HEK293 (cell line): ENCODE data around the gene FKBP7.

Source experiments
- KLF9 ChIP-seq: fragments of 450-650 bp; formaldehyde crosslinking; IDR thresholded peaks from 2 replicates; pipeline ENCODE4 v1.5.1; 2016; ENCODE audit warnings: missing biosample characterization, missing genetic modification characterization, low read depth
- YY1 ChIP-seq: fragments of 450-650 bp; formaldehyde crosslinking; IDR thresholded peaks from 2 replicates; pipeline ENCODE4 v1.5.1; 2018; ENCODE audit warnings: missing biosample characterization, missing genetic modification characterization
- ZNF184 ChIP-seq: fragments of 450-650 bp; IDR thresholded peaks from 2 replicates; pipeline ENCODE4 v1.5.1; 2018; ENCODE audit warnings: missing biosample characterization, mild to moderate bottlenecking, missing genetic modification characterization
- TF ChIP-seq, protein P1 (sequence below): fragments of 450-650 bp; formaldehyde crosslinking; optimal IDR thresholded peaks from 2 replicates; pipeline ENCODE3; 2016; ENCODE audit warnings: missing biosample characterization, mild to moderate bottlenecking, missing genetic modification characterization
- TF ChIP-seq, protein P2 (sequence below): fragments of 450-650 bp; formaldehyde crosslinking; IDR thresholded peaks from 2 replicates; pipeline ENCODE4 v1.5.1; 2016; ENCODE audit warnings: missing biosample characterization, missing genetic modification characterization

DNA sequence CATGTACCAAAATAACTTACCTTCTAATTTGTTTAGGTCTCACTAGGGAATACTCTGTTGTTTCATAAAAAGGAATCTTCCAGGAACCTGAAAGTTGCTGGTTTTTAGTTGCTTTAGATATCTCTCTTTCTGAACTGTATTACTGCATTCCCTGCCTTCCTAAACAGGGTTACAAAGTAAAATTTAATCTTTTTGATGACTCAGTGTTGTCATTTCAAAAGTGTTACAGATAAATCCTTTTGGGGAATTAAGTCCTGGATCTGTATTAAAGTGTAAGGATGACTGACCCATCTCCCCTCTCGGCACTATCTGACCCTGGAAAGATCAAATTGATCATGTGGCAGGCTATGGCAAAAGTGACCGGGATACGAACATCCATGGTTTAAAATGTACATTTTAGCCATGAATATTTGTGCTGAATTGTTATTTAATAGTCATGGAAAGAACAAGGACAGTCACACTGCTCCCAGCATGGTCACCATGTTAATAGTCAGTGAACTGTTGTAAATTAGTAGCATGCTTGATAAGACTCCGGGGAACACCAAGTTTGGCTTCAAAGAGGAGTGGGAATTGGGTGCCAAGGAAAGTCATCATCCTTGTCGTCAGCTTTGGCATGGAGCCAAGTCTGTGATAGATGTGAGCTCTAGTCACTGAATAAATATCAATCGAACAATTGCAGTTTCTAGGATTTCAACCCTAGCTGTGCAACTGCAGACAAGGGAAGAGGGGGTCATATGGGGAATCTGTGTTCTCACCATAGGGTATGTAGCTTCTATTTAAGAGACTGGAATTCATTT is 6.0 kb upstream of the FKBP7 start:
- TF ChIP-seq, protein P1, sequence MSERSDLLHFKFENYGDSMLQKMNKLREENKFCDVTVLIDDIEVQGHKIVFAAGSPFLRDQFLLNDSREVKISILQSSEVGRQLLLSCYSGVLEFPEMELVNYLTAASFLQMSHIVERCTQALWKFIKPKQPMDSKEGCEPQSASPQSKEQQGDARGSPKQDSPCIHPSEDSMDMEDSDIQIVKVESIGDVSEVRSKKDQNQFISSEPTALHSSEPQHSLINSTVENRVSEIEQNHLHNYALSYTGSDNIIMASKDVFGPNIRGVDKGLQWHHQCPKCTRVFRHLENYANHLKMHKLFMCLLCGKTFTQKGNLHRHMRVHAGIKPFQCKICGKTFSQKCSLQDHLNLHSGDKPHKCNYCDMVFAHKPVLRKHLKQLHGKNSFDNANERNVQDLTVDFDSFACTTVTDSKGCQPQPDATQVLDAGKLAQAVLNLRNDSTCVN (tag by site-specific recombination), result no peak
- peak; percentile 98 for TF ChIP-seq ZNF184
- TF ChIP-seq, protein P2, sequence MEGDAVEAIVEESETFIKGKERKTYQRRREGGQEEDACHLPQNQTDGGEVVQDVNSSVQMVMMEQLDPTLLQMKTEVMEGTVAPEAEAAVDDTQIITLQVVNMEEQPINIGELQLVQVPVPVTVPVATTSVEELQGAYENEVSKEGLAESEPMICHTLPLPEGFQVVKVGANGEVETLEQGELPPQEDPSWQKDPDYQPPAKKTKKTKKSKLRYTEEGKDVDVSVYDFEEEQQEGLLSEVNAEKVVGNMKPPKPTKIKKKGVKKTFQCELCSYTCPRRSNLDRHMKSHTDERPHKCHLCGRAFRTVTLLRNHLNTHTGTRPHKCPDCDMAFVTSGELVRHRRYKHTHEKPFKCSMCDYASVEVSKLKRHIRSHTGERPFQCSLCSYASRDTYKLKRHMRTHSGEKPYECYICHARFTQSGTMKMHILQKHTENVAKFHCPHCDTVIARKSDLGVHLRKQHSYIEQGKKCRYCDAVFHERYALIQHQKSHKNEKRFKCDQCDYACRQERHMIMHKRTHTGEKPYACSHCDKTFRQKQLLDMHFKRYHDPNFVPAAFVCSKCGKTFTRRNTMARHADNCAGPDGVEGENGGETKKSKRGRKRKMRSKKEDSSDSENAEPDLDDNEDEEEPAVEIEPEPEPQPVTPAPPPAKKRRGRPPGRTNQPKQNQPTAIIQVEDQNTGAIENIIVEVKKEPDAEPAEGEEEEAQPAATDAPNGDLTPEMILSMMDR (tag by site-specific recombination), result no peak
- TF ChIP-seq KLF9 (tag by site-specific recombination), result no peak
- TF ChIP-seq YY1 (tag by site-specific recombination), result no peak
